Stomach (tissue), 4 donors: ENCODE measurements around the gene CSAD.

Source experiments
- CTCF ChIP-seq, 7 experiments: fragments of 450-650 bp in 4 of 7; fragments of 200-600 bp in 3 of 7; sonication (generic) in 3 of 7; IDR thresholded peaks; one replicate each; pipeline ENCODE4 v1.5.1; 2016 to 2019; ENCODE audit warnings: antibody characterized with exemption in 7 of 7, control low read depth in 2 of 7, mild to moderate bottlenecking in 1 of 7
- EP300 ChIP-seq: sonication (generic); formaldehyde crosslinking; IDR thresholded peaks from one replicate; pipeline ENCODE4 v1.6.1; 2017; ENCODE audit warnings: antibody characterized with exemption
- POLR2A ChIP-seq, 4 donors: fragments of 450-650 bp; IDR thresholded peaks; one replicate each; pipeline ENCODE4 v1.6.1; 2016; ENCODE audit warnings: antibody characterized with exemption in 4 of 4, control low read depth in 2 of 4, mild to moderate bottlenecking in 1 of 4, moderate library complexity in 1 of 4
- POLR2AphosphoS5 ChIP-seq, 3 donors: sonication (generic); formaldehyde crosslinking; IDR thresholded peaks; one replicate each; pipeline ENCODE4 v1.6.1; 2016; ENCODE audit warnings: antibody characterized with exemption in 3 of 3

GRCh38 chr12:53210843-53211242 lies 30.1 kb upstream of the CSAD start:
- TF ChIP-seq CTCF (IDR thresholded peaks at IDR 0.05), result no peak
- no peak for TF ChIP-seq EP300
- TF ChIP-seq POLR2A (IDR thresholded peaks at IDR 0.05), result no peak
- TF ChIP-seq POLR2AphosphoS5 (IDR thresholded peaks at IDR 0.05), result no peak
